H1 (cell line): ENCODE data around the gene KHDRBS1. TPM values are rescaled to one million over a fixed set of nuclear protein-coding genes. Genes with fewer than 3 reads are reported as not detected.

Experiments used
- CTCF ChIA-PET: fragments of 300-600 bp; sonication (Branson Sonifier 250); formaldehyde crosslinking; loops from one replicate; lab custom pipeline; 2021; ENCODE audit not compliant: partially characterized antibody; lab: Charles Lee
- POLR2A ChIA-PET: fragments of 300-600 bp; sonication (Branson Sonifier 250); formaldehyde crosslinking; loops from one replicate; lab custom pipeline; 2021; ENCODE audit warnings: inconsistent platforms; ENCODE audit not compliant: partially characterized antibody; lab: Charles Lee
- DNase-seq, 2 experiments: peaks; one replicate each; pipeline versions ENCODE4 v3.0.0 to v3.0.0-alpha.2; 2010 to 2022; ENCODE audit warnings: low spot score in 2 of 2, low read depth in 1 of 2, mixed read lengths in 1 of 2
- FAIRE-seq: peaks from 2 replicates; lab custom pipeline; 2011; peaks lifted over from hg19 to GRCh38; lab: Jason Lieb, UNC
- H2AFZ ChIP-seq: 2 replicates; pipeline ENCODE4 v1.8.1; 2012; ENCODE audit warnings: low read length, inconsistent platforms
- H2AK5ac ChIP-seq: 2 replicates; pipeline ENCODE4 v1.6.1; 2013; ENCODE audit warnings: low read depth, low read length
- H2BK120ac ChIP-seq: replicated peaks from 2 replicates; pipeline ENCODE3; 2013; ENCODE audit warnings: low read depth, low read length, inconsistent platforms
- H2BK12ac ChIP-seq: 2 replicates; pipeline ENCODE4 v1.6.1; 2013; ENCODE audit warnings: low read depth, low read length
- H2BK15ac ChIP-seq: 2 replicates; pipeline ENCODE4 v1.6.1; 2013; ENCODE audit warnings: low read length
- H2BK20ac ChIP-seq: 2 replicates; pipeline ENCODE4 v1.6.1; 2013; ENCODE audit warnings: low read length
- H2BK5ac ChIP-seq: 2 replicates; pipeline ENCODE4 v1.6.1; 2013; ENCODE audit warnings: low read depth, low read length
- H3K14ac ChIP-seq: 2 replicates; pipeline ENCODE4 v1.6.1; 2013; ENCODE audit warnings: inconsistent platforms; ENCODE audit not compliant: insufficient read length
- H3K18ac ChIP-seq: 2 replicates; pipeline ENCODE4 v1.6.1; 2013; ENCODE audit warnings: low read length; ENCODE audit errors: extremely low read depth
- H3K23ac ChIP-seq: 2 replicates; pipeline ENCODE4 v1.6.1; 2013; ENCODE audit warnings: inconsistent platforms; ENCODE audit not compliant: insufficient read length
- H3K23me2 ChIP-seq: 2 replicates; pipeline ENCODE4 v1.6.1; 2013; ENCODE audit warnings: low read depth, low read length
- H3K27ac ChIP-seq: 2 replicates; pipeline ENCODE4 v1.6.1; 2011; ENCODE audit warnings: low read depth, low read length, inconsistent platforms
- H3K27me3 ChIP-seq, 4 experiments: replicated peaks in 1 of 4; 1 replicate in 1 of 4; 2 replicates in 3 of 4; pipeline versions ENCODE4 v1.6.1 to v1.8.1; 2011 to 2013; ENCODE audit warnings: low read length in 3 of 4, mild to moderate bottlenecking in 3 of 4, inconsistent platforms in 2 of 4, mixed read lengths in 2 of 4, moderate library complexity in 1 of 4; ENCODE audit not compliant: control insufficient read depth in 3 of 4, insufficient read depth in 3 of 4; ENCODE audit errors: extremely low read depth in 1 of 4
- H3K36me3 ChIP-seq, 4 experiments: 2 replicates each; pipeline versions ENCODE4 v1.6.1 to v1.8.1; 2011 to 2013; ENCODE audit warnings: mild to moderate bottlenecking in 4 of 4, low read length in 3 of 4, moderate library complexity in 2 of 4, control low read depth in 1 of 4, inconsistent platforms in 1 of 4; ENCODE audit not compliant: insufficient read depth in 4 of 4, control insufficient read depth in 2 of 4
- H3K4ac ChIP-seq: replicated peaks from 2 replicates; pipeline ENCODE3; 2013; ENCODE audit warnings: low read length, low read depth, mixed read lengths, inconsistent platforms; ENCODE audit not compliant: insufficient read length
- H3K4me1 ChIP-seq, 4 experiments: replicated peaks in 1 of 4; 1 replicate in 1 of 4; 2 replicates in 3 of 4; pipeline versions ENCODE4 v1.6.1 to v1.8.1; 2011 to 2013; ENCODE audit warnings: low read length in 3 of 4, inconsistent platforms in 2 of 4, mixed read lengths in 1 of 4; ENCODE audit not compliant: insufficient read depth in 4 of 4, control insufficient read depth in 3 of 4
- H3K4me2 ChIP-seq, 2 experiments: 2 replicates each; pipeline versions ENCODE4 v1.6.1 to v1.8.1; 2011 to 2013; ENCODE audit warnings: low read depth in 2 of 2, low read length in 2 of 2, control low read depth in 1 of 2, inconsistent platforms in 1 of 2, mild to moderate bottlenecking in 1 of 2; ENCODE audit not compliant: insufficient read depth in 1 of 2
- H3K4me3 ChIP-seq, 4 experiments: fragments of 200-600, 300-600 bp in 1 of 4; sonication (generic), shearing (Covaris generic), sonication (Bioruptor Twin) in 1 of 4; 2 replicates each; pipeline versions ENCODE4 v1.5.1 to v1.8.1; 2011 to 2016; ENCODE audit warnings: low read length in 4 of 4, low read depth in 3 of 4, control low read depth in 2 of 4, inconsistent platforms in 2 of 4, mild to moderate bottlenecking in 2 of 4, mixed read lengths in 1 of 4, moderate library complexity in 1 of 4; ENCODE audit not compliant: insufficient read depth in 2 of 4; ENCODE audit errors: extremely low read depth in 1 of 4
- H3K56ac ChIP-seq: replicated peaks from 2 replicates; pipeline ENCODE3; 2013; ENCODE audit warnings: low read depth, mild to moderate bottlenecking, mixed read lengths, low read length, inconsistent platforms; ENCODE audit not compliant: insufficient read length
- H3K79me1 ChIP-seq: 2 replicates; pipeline ENCODE4 v1.6.1; 2013; ENCODE audit warnings: low read depth, low read length, control low read depth
- H3K79me2 ChIP-seq, 2 experiments: 2 replicates each; pipeline versions ENCODE4 v1.6.1 to v1.8.1; 2012 to 2013; ENCODE audit warnings: low read length in 2 of 2, mild to moderate bottlenecking in 2 of 2, inconsistent platforms in 1 of 2; ENCODE audit not compliant: insufficient read depth in 2 of 2, control insufficient read depth in 1 of 2
- H3K9ac ChIP-seq, 4 experiments: replicated peaks in 1 of 4; 1 replicate in 1 of 4; 2 replicates in 3 of 4; pipeline versions ENCODE4 v1.6.1 to v1.8.1; 2011 to 2013; ENCODE audit warnings: low read depth in 3 of 4, low read length in 3 of 4, control low read depth in 2 of 4, mild to moderate bottlenecking in 2 of 4, moderate library complexity in 2 of 4, inconsistent platforms in 1 of 4; ENCODE audit errors: extremely low read depth in 1 of 4
- H3K9me3 ChIP-seq, 2 experiments: 2 replicates each; pipeline versions ENCODE4 v1.6.1 to v1.8.1; 2012 to 2013; ENCODE audit warnings: mild to moderate bottlenecking in 2 of 2, moderate library complexity in 2 of 2, control low read depth in 1 of 2, inconsistent platforms in 1 of 2, low read depth in 1 of 2, low read length in 1 of 2, mixed read lengths in 1 of 2; ENCODE audit not compliant: insufficient read depth in 2 of 2
- H4K20me1 ChIP-seq, 2 experiments: replicated peaks in 1 of 2; 2 replicates each; pipeline versions ENCODE3 to v1.8.1; 2011 to 2013; ENCODE audit warnings: inconsistent platforms in 2 of 2, low read length in 2 of 2, mild to moderate bottlenecking in 1 of 2; ENCODE audit not compliant: insufficient read depth in 2 of 2, control insufficient read depth in 1 of 2
- H4K5ac ChIP-seq: 2 replicates; pipeline ENCODE4 v1.6.1; 2013; ENCODE audit warnings: low read length, low read depth, mixed read lengths, inconsistent platforms; ENCODE audit not compliant: insufficient read length
- H4K8ac ChIP-seq: 2 replicates; pipeline ENCODE4 v1.8.0; 2013; ENCODE audit warnings: mild to moderate bottlenecking, moderate library complexity, low read length, inconsistent platforms; ENCODE audit not compliant: insufficient read depth; ENCODE audit errors: extremely low read depth
- H4K91ac ChIP-seq: replicated peaks from 2 replicates; pipeline ENCODE3; 2013; ENCODE audit warnings: low read length, mixed read lengths, inconsistent platforms; ENCODE audit not compliant: insufficient read length
- BCL11A ChIP-seq, 2 experiments: IDR thresholded peaks; one replicate each; pipeline ENCODE4 v1.6.1; 2011; ENCODE audit warnings: low read depth in 2 of 2, low read length in 2 of 2, mild to moderate bottlenecking in 2 of 2
- POLR2AphosphoS5 ChIP-seq: IDR thresholded peaks from 2 replicates; pipeline ENCODE4 v1.6.1; 2011; ENCODE audit warnings: low read depth, low read length
- TAF1 ChIP-seq: IDR thresholded peaks from 2 replicates; pipeline ENCODE4 v1.6.1; 2011; ENCODE audit warnings: mild to moderate bottlenecking, low read depth, low read length
- WGBS, 2 experiments: shearing (Covaris generic) in 1 of 2; methylation state at CpG; one replicate each; pipeline versions ENCODE4 v1.1.6 to v1.1.7; 2013 to 2015; ENCODE audit warnings: low lambda C conversion rate in 2 of 2, mixed read lengths in 2 of 2, inconsistent platforms in 1 of 2, low coverage in 1 of 2, missing lambda C conversion rate in 1 of 2; ENCODE audit not compliant: insufficient replicate concordance in 2 of 2, insufficient coverage in 1 of 2, insufficient read length in 1 of 2; ENCODE audit errors: extremely low coverage in 1 of 2, missing lambda C conversion rate in 1 of 2; 5-methylcytosine and 5-hydroxymethylcytosine counted together
- polyA plus RNA-seq, 7 experiments: library from polyadenylated mRNA; depleted of rRNA in 3 of 7; stranded (reverse) in 5 of 7; unstranded in 2 of 7; fragments of >200 nt in 5 of 7; fragments of 200-250 nt in 2 of 7; gene quantifications; 1 replicate in 5 of 7; 2 replicates in 1 of 7; 4 replicates in 1 of 7; pipeline versions ENCODE4 v1.2.1 to v1.2.3, GENCODE V29; 2011 to 2013; ENCODE audit warnings: missing spikeins in 2 of 7, mixed read lengths in 2 of 7
- total RNA-seq: library from RNA; stranded (reverse); fragmentation: NEBNext Ultra II Directional; extraction: Animal tissue kit (Norgen Biotek cat#: 25700); gene quantifications from 2 replicates; pipeline ENCODE4 v1.2.1, GENCODE V29; 2021

The KHDRBS1 gene
- total and polyA plus RNA-seq, 2 of the 8 experiments (the other 6 are each of a cell fraction or from before 2014, with no cell fraction given) = 53.8 to 284 TPM

DNA sequence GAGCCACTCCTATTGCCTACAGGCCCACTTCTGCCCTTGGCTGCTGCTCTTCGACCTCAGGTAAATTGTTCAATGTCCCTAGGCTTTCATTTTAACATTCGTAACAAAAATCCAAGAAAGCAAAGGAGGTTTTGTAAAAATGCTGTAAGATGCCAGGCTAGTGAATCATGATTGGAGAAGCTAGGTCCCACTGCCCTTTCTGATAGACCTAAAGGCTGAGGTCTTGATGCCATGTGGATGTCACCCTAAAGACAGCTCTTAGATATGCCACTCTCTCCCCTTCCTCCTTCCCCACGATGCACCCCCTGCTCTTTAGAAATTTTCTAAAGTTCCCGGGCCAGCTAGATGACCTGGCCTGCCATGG is 49.2 kb downstream of the KHDRBS1 start:
- FAIRE-seq = no peak
- Histone ChIP-seq H3K36me3 (peaks cover 10 to 35% (median 15%) of the 10 kb centered on the region in 4 experiments; a peak in 7 of 8 replicates), H2BK5ac (no peak overlapping the region), H2AFZ (no peak overlapping the region), H3K4me3 (no peak overlapping the region), H2BK20ac (no peak overlapping the region), H4K20me1 (peaks cover 6 to 8% of the 10 kb centered on the region in 2 experiments), H4K5ac (no peak overlapping the region), H3K4ac (no peak overlapping the region), H3K18ac (no peak overlapping the region), H2AK5ac (no peak overlapping the region), H2BK12ac (no peak overlapping the region), H3K4me1 (peaks cover 3 to 21% (median 11%) of the 10 kb centered on the region in 4 experiments), H3K27me3 (no peaks in the 10 kb centered on the region), H3K79me1 (no peaks in the 10 kb centered on the region), H3K4me2 (peak overlapping the region; percentile 33 to 39; a peak in 2 of 4 replicates), H3K56ac (no peak overlapping the region), H3K27ac (0 out of 2 replicates have a peak overlapping the region, but pooled peaks have one; percentile 32), H3K14ac (no peak overlapping the region), H3K9ac (peak overlapping the region in 2 of 4 experiments; percentile 25 to 26; a peak in 3 of 7 replicates), H4K91ac (no peak overlapping the region), H3K79me2 (no peaks in the 10 kb centered on the region), H3K9me3 (no peaks in the 10 kb centered on the region), H4K8ac (no peak overlapping the region), H3K23ac (no peak overlapping the region), H2BK15ac (no peak overlapping the region), H3K23me2 (no peaks in the 10 kb centered on the region), H2BK120ac (no peak overlapping the region)
- TF ChIP-seq POLR2AphosphoS5 (0 out of 2 replicates have a peak, but pooled peaks have one; percentile 3), BCL11A (IDR thresholded peaks at IDR 0.05; ENCODE audit: low read depth in 2 of 2, low read length in 2 of 2) (no peak), TAF1 (no peak)
- 89% methylated on average over 4 of the region's 4 CpGs; no CpG with 5 or more reads in 1 of the 2 experiments for WGBS, 2 experiments
- POLR2A ChIA-PET = interaction anchor here (0.6 to 4.9 kb wide), 9 partner anchors 10 to 966 kb away, joined by 3 to 64 read pairs (median 3); partner anchors contain the start of genes KHDRBS1, KPNA6 and TMEM39B
- no peak for DNase-seq
- CTCF ChIA-PET = interaction anchor here (0.6 to 3.0 kb wide), 17 partner anchors 8 to 789 kb away, joined by 3 to 22 read pairs (median 5); partner anchors contain the start of gene TMEM39B
